ENCODE measurements around the gene MEGF6.
"Not testable (repeated sequence)": the region's sequence is repeated elsewhere in the genome, so short reads cannot be mapped to it uniquely, and the experiment has no call there.

MEGF6 gene

DNA sequence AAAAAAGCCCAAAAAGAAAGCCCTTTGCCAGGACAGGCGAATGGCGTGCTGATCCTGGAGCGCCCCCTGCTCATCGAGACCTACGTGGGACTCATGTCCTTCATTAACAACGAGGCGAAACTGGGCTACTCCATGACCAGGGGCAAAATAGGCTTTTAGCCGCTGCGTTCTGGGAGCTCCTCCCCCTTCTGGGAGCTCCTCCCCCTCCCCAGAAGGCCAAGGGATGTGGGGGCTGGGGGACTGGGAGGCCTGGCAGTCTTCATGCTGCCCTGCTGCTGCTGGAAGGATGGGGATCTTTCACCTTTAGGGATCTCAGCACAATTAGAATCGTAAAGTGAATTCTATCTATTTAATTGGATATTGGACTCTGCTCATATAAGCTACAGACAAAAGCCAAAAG is 17.1 kb upstream of the MEGF6 start:
- TF ChIP-seq POLR2AphosphoS5 (IDR thresholded peaks at IDR 0.05; ENCODE audit: borderline replicate concordance, low read depth, low read length) (no peak), FOXP2 (optimal IDR thresholded peaks at IDR 0.05; ENCODE audit: control extremely low read depth, extremely low read length, insufficient read depth) (no peak), EZH2 (IDR thresholded peaks at IDR 0.05) (no peak)
- no peak for DNase-seq (ENCODE audit: low read depth, low spot score)
- no peak overlapping the region for H3K9ac ChIP-seq (ENCODE audit: insufficient read length)
- no peaks in the 10 kb centered on the region; the same call in 1 of the 2 replicates for H3K36me3 ChIP-seq (ENCODE audit: insufficient read depth, low read length)
- no peak overlapping the region for H3K27ac ChIP-seq
- H3K4me3 ChIP-seq = no peak overlapping the region
- H3K9me3 ChIP-seq (ENCODE audit: low read depth, low read length) = no peaks in the 10 kb centered on the region

DNA sequence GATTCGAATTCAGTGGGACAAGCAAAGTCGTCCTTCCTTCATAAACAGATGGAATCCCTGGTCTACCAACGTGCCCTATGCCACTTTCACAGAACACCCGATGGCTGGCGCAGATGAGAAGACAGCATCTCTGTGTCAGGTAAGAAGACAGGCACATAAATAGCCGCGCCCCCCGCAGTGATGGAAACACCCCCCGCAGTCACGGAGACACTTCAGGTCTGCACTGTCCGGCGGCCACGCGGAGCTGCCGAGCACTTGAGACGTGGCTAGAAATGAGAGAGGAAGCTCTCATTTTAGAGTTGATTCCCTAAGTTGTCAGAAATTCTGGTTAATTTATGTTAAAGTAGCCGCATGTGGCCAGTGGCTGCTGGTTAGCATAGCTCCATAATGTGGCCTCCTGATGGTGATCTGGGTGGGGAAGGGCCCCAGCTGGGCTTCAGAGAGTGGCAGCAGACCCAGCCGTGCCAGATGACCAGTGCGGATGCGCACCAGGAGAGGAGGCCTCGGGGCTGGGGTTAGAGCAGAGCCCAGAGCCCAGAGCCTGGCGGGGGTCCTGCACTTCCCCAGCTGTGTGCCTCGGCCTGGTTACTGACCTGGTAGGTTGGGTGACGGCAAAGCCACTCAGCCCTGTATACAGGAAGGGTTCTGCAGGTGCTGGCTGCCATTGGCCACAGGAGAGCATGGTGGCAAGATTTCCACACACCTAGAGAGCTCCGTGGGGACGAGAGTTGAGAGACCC is 16.4 kb upstream of the MEGF6 start:
- TF ChIP-seq FOXP2 (optimal IDR thresholded peaks at IDR 0.05; ENCODE audit: control extremely low read depth, extremely low read length, insufficient read depth) = no peak
- no peak for TF ChIP-seq EZH2 (IDR thresholded peaks at IDR 0.05)
- Histone ChIP-seq H3K27ac (no peak overlapping the region), H3K4me3 (no peak overlapping the region), H3K9me3 (ENCODE audit: low read depth, low read length) (no peaks in the 10 kb centered on the region), H3K36me3 (ENCODE audit: insufficient read depth, low read length) (no peaks in the 10 kb centered on the region; the same call in 1 of the 2 replicates), H3K9ac (ENCODE audit: insufficient read length) (no peak overlapping the region)
- no peak for DNase-seq (ENCODE audit: low read depth, low spot score)

DNA sequence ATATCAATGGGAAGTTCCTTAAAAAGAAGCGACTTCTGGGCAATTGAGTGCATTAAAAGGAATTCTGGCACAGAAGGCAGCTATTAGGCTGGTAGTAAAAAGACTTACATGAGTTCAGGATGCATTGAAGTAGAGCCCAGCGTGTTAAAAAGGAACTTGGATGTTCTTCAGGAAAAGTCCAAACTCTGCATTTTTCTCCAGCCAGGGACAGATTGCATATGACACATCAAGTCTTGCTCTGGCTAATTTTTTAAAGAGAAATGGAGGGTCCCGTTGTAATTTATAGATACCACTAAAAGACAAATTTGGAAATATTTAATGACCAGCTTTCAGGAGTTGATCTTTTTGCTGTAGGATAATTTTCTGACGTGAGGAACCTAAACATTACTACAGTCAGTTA is 14.7 kb upstream of the MEGF6 start:
- no peaks in the 10 kb centered on the region for H3K9me3 ChIP-seq (ENCODE audit: low read depth, low read length)
- H3K4me3 ChIP-seq = peak overlapping the region; percentile 94
- H3K36me3 ChIP-seq (ENCODE audit: insufficient read depth, low read length) = no peaks in the 10 kb centered on the region; the same call in 1 of the 2 replicates
- no peak for TF ChIP-seq POLR2AphosphoS5 (IDR thresholded peaks at IDR 0.05; ENCODE audit: borderline replicate concordance, low read depth, low read length)
- TF ChIP-seq FOXP2 (optimal IDR thresholded peaks at IDR 0.05; ENCODE audit: control extremely low read depth, extremely low read length, insufficient read depth) = no peak
- TF ChIP-seq EZH2 (IDR thresholded peaks at IDR 0.05) = no peak
- peak overlapping the region; percentile 68 for H3K9ac ChIP-seq (ENCODE audit: insufficient read length)
- no peak for DNase-seq (ENCODE audit: low read depth, low spot score)
- no peak overlapping the region for H3K27ac ChIP-seq

DNA sequence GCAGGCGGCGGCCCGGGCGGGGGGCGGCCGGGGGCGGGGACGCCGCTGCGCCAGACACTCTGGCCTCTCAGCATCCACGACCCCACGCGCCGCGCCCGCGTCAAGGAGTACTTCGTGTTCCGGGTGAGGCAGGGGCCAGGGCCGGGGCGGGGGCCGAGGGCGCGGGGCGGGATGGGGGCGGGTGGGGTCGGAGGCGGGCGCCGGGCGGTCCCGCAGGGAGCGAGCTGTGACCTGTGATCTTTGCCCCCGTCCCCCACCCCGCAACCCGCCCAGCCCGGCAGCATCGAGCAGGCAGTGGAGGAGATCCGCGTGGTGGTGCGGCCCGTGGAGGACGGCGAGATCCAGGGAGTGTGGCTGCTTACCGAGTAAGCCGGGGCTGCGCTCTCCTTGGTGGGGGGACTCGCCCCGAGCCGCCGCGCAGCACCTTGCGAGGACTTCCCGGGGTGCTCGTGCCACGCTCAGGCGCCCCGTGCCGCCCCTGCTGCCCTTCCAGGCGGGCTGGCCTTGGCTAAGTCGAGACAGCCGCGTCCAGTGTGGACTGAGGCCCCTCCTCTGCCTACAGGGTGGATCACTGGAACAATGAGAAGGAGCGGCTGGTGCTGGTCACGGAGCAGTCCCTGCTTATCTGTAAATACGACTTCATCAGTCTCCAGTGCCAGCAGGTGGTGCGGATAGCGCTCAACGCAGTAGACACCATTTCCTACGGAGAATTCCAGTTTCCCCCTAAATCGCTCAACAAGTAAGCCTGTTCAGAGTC is 14.0 kb upstream of the MEGF6 start:
- no peak for TF ChIP-seq FOXP2 (optimal IDR thresholded peaks at IDR 0.05; ENCODE audit: control extremely low read depth, extremely low read length, insufficient read depth)
- TF ChIP-seq POLR2AphosphoS5 (IDR thresholded peaks at IDR 0.05; ENCODE audit: borderline replicate concordance, low read depth, low read length) = no peak
- TF ChIP-seq EZH2 (IDR thresholded peaks at IDR 0.05) = no peak
- Histone ChIP-seq H3K36me3 (ENCODE audit: insufficient read depth, low read length) (no peaks in the 10 kb centered on the region; the same call in 1 of the 2 replicates), H3K9ac (ENCODE audit: insufficient read length) (peak overlapping the region; percentile 68), H3K9me3 (ENCODE audit: low read depth, low read length) (no peaks in the 10 kb centered on the region), H3K4me3 (peak overlapping the region; percentile 94), H3K27ac (no peak overlapping the region)
- DNase-seq (ENCODE audit: low read depth, low spot score) = no peak

DNA sequence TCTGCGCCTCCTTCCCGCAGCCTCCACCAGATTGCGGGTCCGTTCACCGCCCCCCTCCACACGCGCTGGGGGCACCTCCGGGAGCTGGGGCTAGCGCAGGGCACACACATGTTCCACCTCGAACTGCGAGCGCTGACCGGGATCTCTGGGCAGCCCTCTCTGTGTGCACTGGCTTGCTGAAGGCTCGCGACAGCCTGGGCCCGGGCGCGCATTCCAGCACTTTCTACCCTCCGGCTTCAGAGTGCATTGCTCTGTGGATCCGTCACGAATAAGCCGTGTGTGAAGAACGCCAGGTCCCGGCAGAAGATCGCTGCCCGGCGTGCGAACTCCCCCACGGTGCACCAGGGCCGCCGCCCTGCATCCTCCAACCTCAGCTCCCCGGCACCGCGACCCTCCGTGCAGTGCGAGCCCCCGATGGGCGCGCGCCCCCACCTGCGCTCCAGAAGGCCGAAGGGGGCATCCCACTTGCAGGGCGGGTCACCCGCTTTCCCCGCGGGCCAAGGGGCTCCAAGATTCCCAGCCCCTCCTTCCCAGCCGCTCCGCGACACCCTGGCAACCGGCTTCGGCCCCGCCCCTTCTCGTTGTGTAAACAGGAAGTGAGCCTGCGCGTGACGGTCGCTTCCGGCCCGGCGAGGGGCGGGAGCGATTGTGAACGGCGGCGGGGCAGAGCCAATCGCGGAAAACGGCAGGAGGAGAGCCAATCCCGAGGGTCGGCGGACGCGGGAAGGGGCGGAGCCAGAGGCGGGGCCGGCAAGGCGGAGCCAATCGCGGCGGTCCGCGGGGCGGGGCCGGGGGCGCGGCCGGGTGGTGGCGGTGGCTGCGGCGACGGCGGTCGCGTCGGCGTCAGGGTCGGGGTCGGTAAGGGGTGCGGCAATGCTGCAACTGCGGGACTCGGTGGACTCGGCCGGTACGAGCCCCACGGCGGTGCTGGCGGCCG is 13.2 kb upstream of the MEGF6 start, which contains the start of gene TPRG1L:
Gene TPRG1L (plus strand): TSS at position 816 of the 937 bp plus-strand sequence. CDS start 58 bp downstream, at position 874.
- no peak within 1 kb of the TSS for H3K27ac ChIP-seq
- H3K9ac ChIP-seq (ENCODE audit: insufficient read length) = peak within 1 kb of the TSS; percentile 68
- no peaks in the 10 kb centered on the region for H3K9me3 ChIP-seq (ENCODE audit: low read depth, low read length)
- peak; percentile 48 for DNase-seq (ENCODE audit: low read depth, low spot score)
- 0 out of 2 replicates have a peak, but pooled peaks have one; percentile 32 for TF ChIP-seq POLR2AphosphoS5 (IDR thresholded peaks at IDR 0.05; ENCODE audit: borderline replicate concordance, low read depth, low read length)
- TF ChIP-seq EZH2 (IDR thresholded peaks at IDR 0.05) = no peak
- peak; percentile 100 for TF ChIP-seq FOXP2 (optimal IDR thresholded peaks at IDR 0.05; ENCODE audit: control extremely low read depth, extremely low read length, insufficient read depth)
- H3K36me3 ChIP-seq (ENCODE audit: insufficient read depth, low read length) = no peaks in the 10 kb centered on the region; the same call in 1 of the 2 replicates
- H3K4me3 ChIP-seq = peak within 1 kb of the TSS; percentile 94

DNA sequence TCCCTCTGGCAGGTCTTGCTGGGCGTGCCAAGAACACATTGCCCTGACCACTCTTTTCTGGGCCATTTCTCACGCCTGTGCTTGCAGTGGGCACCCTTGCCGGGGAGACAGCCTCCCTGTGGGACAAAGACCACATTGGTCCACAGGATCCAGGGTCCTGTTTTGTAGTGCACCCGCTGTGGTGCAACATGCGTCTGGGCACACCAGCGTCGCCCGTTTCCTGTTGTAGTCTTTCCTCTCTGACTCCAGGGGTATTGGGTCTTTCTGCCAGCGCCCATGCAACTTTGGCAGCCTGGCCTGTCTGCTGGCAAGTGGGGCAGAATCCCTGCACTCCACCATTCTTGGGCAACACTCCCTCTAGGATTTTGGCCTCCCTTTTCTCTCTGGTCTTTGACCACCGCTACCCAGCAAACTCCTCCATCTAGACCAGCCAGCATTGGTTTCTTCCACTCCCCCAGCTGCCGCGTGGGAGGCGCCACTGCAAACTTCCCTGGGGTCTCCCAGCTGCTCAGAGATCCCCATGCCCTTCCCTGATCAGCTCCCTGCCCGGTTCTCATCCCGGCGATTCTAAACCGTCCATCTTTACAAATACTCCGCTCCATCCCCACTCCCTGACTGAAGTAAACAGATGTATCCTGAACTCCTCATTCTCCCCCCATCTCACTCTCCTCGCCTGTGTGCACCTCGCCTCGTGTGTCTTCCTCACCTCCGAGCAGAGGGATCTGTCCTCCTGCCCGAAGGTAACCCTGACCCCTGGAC is 12.3 kb upstream of the MEGF6 start:
- Histone ChIP-seq H3K36me3 (ENCODE audit: insufficient read depth, low read length) (no peaks in the 10 kb centered on the region; the same call in 1 of the 2 replicates), H3K27ac (no peak overlapping the region), H3K9ac (ENCODE audit: insufficient read length) (peak overlapping the region; percentile 54), H3K4me3 (peak overlapping the region; percentile 94), H3K9me3 (ENCODE audit: low read depth, low read length) (no peaks in the 10 kb centered on the region)
- DNase-seq (ENCODE audit: low read depth, low spot score) = no peak
- TF ChIP-seq FOXP2 (optimal IDR thresholded peaks at IDR 0.05; ENCODE audit: control extremely low read depth, extremely low read length, insufficient read depth) (no peak), POLR2AphosphoS5 (IDR thresholded peaks at IDR 0.05; ENCODE audit: borderline replicate concordance, low read depth, low read length) (no peak), EZH2 (IDR thresholded peaks at IDR 0.05) (no peak)

DNA sequence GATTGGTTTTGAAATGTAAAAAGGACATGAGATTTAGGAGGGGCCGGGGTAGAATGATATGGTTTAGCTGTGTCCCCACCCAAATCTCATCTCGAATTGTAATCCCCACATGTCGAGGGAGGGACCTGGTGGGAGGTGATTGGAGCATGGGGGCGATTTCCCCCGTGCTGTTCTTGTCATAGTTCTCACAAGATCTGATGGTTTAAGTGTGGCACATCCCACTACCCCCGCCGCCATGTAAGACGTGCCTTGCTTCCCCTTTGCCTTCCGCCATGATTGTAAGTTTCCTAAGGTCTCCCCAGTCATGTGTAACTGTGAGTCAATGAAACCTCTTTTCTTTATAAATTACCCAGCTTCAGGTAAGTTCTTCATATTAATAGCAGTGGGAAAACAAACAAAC is 10.8 kb upstream of the MEGF6 start:
- H3K36me3 ChIP-seq (ENCODE audit: insufficient read depth, low read length); H3K4me3 ChIP-seq; DNase-seq (ENCODE audit: low read depth, low spot score); H3K9me3 ChIP-seq (ENCODE audit: low read depth, low read length); H3K9ac ChIP-seq (ENCODE audit: insufficient read length); H3K27ac ChIP-seq: not testable (repeated sequence)

DNA sequence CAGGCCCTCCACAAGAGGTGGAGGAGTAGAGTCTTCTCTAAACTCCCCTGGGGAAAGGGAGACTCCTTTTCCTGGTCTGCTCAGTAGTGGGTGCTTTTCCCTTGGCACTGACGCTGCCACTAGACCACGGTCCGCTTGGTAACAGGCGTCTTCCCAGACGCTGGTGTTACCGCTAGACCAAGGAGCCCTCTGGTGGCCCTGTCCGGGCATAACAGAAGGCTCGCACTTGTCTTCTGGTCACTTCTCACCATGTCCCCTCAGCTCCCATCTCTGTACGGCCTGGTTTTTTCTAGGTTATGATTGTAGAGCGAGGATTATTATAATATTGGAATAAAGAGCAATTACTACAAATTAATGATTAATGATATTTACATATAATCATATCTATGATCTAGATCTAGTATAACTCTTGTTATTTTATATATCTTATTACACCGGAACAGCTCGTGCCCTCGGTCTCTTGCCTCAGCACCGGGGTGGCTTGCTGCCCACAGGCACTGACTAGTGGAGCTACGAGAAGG is 9.9 kb upstream of the MEGF6 start:
- DNase-seq (ENCODE audit: low read depth, low spot score); H3K9ac ChIP-seq (ENCODE audit: insufficient read length); H3K9me3 ChIP-seq (ENCODE audit: low read depth, low read length); H3K36me3 ChIP-seq (ENCODE audit: insufficient read depth, low read length); H3K27ac ChIP-seq; H3K4me3 ChIP-seq: not testable (repeated sequence)
